GM10248 (cell line): ENCODE results near the gene CDRT4.

Experiments
- CTCF ChIA-PET: fragments of 300-600 bp; sonication (Branson Sonifier 250); formaldehyde crosslinking; extraction: SDS; loops from one replicate; lab custom pipeline; 2021; ENCODE audit warnings: antibody characterized with exemption; lab: Yijun Ruan, JAX
- POLR2A ChIA-PET: fragments of 350-650 bp; sonication (Branson Sonifier 250); formaldehyde crosslinking; extraction: SDS; loops from one replicate; lab custom pipeline; 2020; ENCODE audit warnings: antibody characterized with exemption; lab: Yijun Ruan, JAX
- DNase-seq: peaks from one replicate; pipeline ENCODE4 v3.0.0; 2012; ENCODE audit errors: extremely low spot score
- CTCF ChIP-seq: IDR thresholded peaks from 2 replicates; pipeline ENCODE4 v1.5.1; 2012; ENCODE audit warnings: mild to moderate bottlenecking, low read depth; ENCODE audit errors: extremely low read depth, missing control alignments, control extremely low read depth

Gene CDRT4

GRCh38 chr17:15431196-15431595, 36.2 kb downstream of the CDRT4 start:
- DNase-seq: no peak
- ChIA-PET CTCF (no interaction called here), POLR2A (no interaction called here)
- no peak for TF ChIP-seq CTCF

- no peak for DNase-seq
- no peak for TF ChIP-seq CTCF
- CTCF ChIA-PET: interaction anchor here (1.2 kb wide), 1 partner anchor 78 kb away, joined by 5 read pairs; no protein-coding TSS in a partner anchor
- POLR2A ChIA-PET: no interaction called here
These were observed 42.9 kb downstream of the CDRT4 start for GRCh38 chr17:15424521-15424920.

GRCh38 chr17:15422392-15422965, 44.9 kb downstream of the CDRT4 start:
- ChIA-PET POLR2A (no interaction called here), CTCF (no interaction called here)
- no peak for DNase-seq
- no peak for TF ChIP-seq CTCF

GRCh38 chr17:15418781-15419180, 48.6 kb downstream of the CDRT4 start:
- ChIA-PET POLR2A (interaction anchor here (0.6 kb wide), 1 partner anchor 45 kb away, joined by 6 read pairs; no protein-coding TSS in a partner anchor), CTCF (interaction anchor here (1.6 kb wide), 1 partner anchor 15 kb away, joined by 4 read pairs; no protein-coding TSS in a partner anchor)
- no peak for DNase-seq
- no peak for TF ChIP-seq CTCF

- no peak for DNase-seq
- ChIA-PET POLR2A (no interaction called here), CTCF (interaction anchor here (0.9 kb wide), 1 partner anchor 88 kb away, joined by 3 read pairs; no protein-coding TSS in a partner anchor)
- no peak for TF ChIP-seq CTCF
These were observed 52.7 kb downstream of the CDRT4 start for GRCh38 chr17:15414532-15415306.

- CTCF ChIA-PET: no interaction called here
- DNase-seq: no peak
- POLR2A ChIA-PET: no interaction called here
- TF ChIP-seq CTCF: no peak
These were observed 54.2 kb downstream of the CDRT4 start for GRCh38 chr17:15413101-15413771.
